H1 (cell line): Measurements from ENCODE around the gene FKBP1A.

Experiments used
- ATF2 ChIP-seq: IDR thresholded peaks from 2 replicates; pipeline ENCODE4 v1.6.1; 2012; ENCODE audit warnings: low read length, inconsistent platforms
- CREB1 ChIP-seq: IDR thresholded peaks from 2 replicates; pipeline ENCODE4 v1.6.1; 2012; ENCODE audit warnings: inconsistent platforms
- CTCF ChIP-seq, 3 experiments: IDR thresholded peaks; 1 replicate in 2 of 3; 2 replicates in 1 of 3; pipeline versions ENCODE4 v1.5.1 to v1.6.1; 2011; ENCODE audit warnings: low read length in 3 of 3, mild to moderate bottlenecking in 3 of 3, inconsistent platforms in 2 of 3, low read depth in 1 of 3, moderate library complexity in 1 of 3; ENCODE audit not compliant: insufficient read depth in 1 of 3; ENCODE audit errors: control extremely low read depth in 1 of 3
- EZH2 ChIP-seq: fragments of 200-600 bp; sonication (generic); IDR thresholded peaks from 2 replicates; pipeline ENCODE4 v1.7.1; 2012; ENCODE audit warnings: low read depth, mild to moderate bottlenecking, moderate library complexity, low read length, inconsistent platforms; ENCODE audit not compliant: severe bottlenecking
- NRF1 ChIP-seq: IDR thresholded peaks from 2 replicates; pipeline ENCODE4 v1.6.1; 2011; ENCODE audit warnings: mild to moderate bottlenecking, low read depth, low read length, improper control_type of control experiment
- PHF8 ChIP-seq: fragments of 200-600 bp; sonication (generic); conservative IDR thresholded peaks from 2 replicates; pipeline ENCODE4 v1.7.1; 2012; ENCODE audit warnings: low read depth, mild to moderate bottlenecking, inconsistent platforms, low read length, moderate library complexity
- YY1 ChIP-seq: IDR thresholded peaks from 2 replicates; pipeline ENCODE4 v1.6.1; 2011; ENCODE audit warnings: low read depth, mild to moderate bottlenecking, low read length
- ZNF274 ChIP-seq: IDR thresholded peaks from 2 replicates; pipeline ENCODE4 v1.7.0; 2012; ENCODE audit warnings: low read length, borderline replicate concordance; ENCODE audit errors: extremely low read depth

DNA sequence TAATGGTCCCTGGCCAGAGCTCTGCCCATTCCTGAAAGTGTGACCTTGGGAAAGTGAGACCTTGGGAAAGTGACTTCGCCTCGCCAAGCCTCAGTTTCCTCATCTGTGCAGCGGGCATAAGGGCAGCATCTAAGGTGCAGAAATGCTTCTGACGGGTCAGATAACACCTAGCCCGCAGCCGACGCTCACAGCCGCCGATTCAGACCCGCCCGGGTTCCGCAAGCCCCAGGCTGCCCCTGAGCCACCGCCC lies 486 bp downstream of the FKBP1A start:
- TF ChIP-seq CTCF (IDR thresholded peaks at IDR 0.05; ENCODE audit: control extremely low read depth in 1 of 3, insufficient read depth in 1 of 3, low read depth in 1 of 3, low read length in 3 of 3) (no peak), NRF1 (no peak), PHF8 (no peak), YY1 (no peak), CREB1 (no peak), ZNF274 (no peak), ATF2 (no peak), EZH2 (no peak)
